OCI-LY3 (cell line): ENCODE data around the gene MRPL38.

Experiments
- H2AFZ ChIP-seq: fragments of 200-600, 300-600 bp; shearing (Covaris generic); 2 replicates; pipeline ENCODE4 v1.6.0; 2014; ENCODE audit warnings: antibody characterized with exemption, low read depth, low read length
- H3K27ac ChIP-seq: fragments of 200-600, 300-600 bp; sonication (generic); 2 replicates; pipeline ENCODE4 v1.5.1; 2014; ENCODE audit warnings: mild to moderate bottlenecking, low read length, moderate library complexity, mixed read lengths
- H3K27me3 ChIP-seq: fragments of 200-600, 300-600 bp; sonication (generic); 2 replicates; pipeline ENCODE4 v1.6.1; 2014; ENCODE audit warnings: low read depth, low read length, mixed read lengths
- H3K36me3 ChIP-seq: fragments of 200-600, 300-600 bp; sonication (generic); replicated peaks from 2 replicates; pipeline ENCODE3; 2014; ENCODE audit warnings: low read depth, low read length, mixed read lengths
- H3K4me1 ChIP-seq: fragments of 300-600, 200-600 bp; sonication (generic); 2 replicates; pipeline ENCODE4 v1.6.1; 2014; ENCODE audit warnings: low read length, mixed read lengths
- H3K4me2 ChIP-seq: fragments of 200-600, 300-600 bp; sonication (generic); 2 replicates; pipeline ENCODE4 v1.6.1; 2014; ENCODE audit warnings: low read length, mixed read lengths
- H3K4me3 ChIP-seq: fragments of 300-600, 200-600 bp; sonication (generic); 2 replicates; pipeline ENCODE4 v1.5.1; 2014; ENCODE audit warnings: antibody characterized with exemption, mild to moderate bottlenecking, low read length, moderate library complexity
- H3K79me2 ChIP-seq: fragments of 300-600, 200-600 bp; shearing (Covaris generic); 2 replicates; pipeline ENCODE4 v1.6.1; 2014; ENCODE audit warnings: mild to moderate bottlenecking, low read length, mixed read lengths
- H3K9ac ChIP-seq: fragments of 300-600, 200-600 bp; shearing (Covaris generic); 2 replicates; pipeline ENCODE4 v1.6.0; 2014; ENCODE audit warnings: mild to moderate bottlenecking, low read length, moderate library complexity
- H3K9me3 ChIP-seq: fragments of 200-600, 300-600 bp; shearing (Covaris generic); 2 replicates; pipeline ENCODE4 v1.6.1; 2014; ENCODE audit warnings: low read length, mixed read lengths; ENCODE audit not compliant: insufficient read depth
- H4K20me1 ChIP-seq: fragments of 200-600, 300-600 bp; sonication (generic); 2 replicates; pipeline ENCODE4 v1.6.1; 2016; ENCODE audit warnings: low read length, mixed read lengths; ENCODE audit not compliant: insufficient read depth
- CTCF ChIP-seq: fragments of 200-600, 300-600 bp; sonication (generic); IDR thresholded peaks from 2 replicates; pipeline ENCODE4 v1.5.1; 2014; ENCODE audit warnings: antibody characterized with exemption, low read length, low read depth
- EZH2phosphoT487 ChIP-seq: fragments of 200-600 bp; shearing (Covaris generic); IDR thresholded peaks from 2 replicates; pipeline ENCODE4 v1.6.1; 2018; ENCODE audit warnings: antibody characterized with exemption, mixed run types, low read depth

The MRPL38 gene

GRCh38 chr17:75901727-75902126 is 3.0 kb downstream of the MRPL38 start:
- Histone ChIP-seq H3K79me2 (peaks cover 17% of the 10 kb centered on the region), H3K27ac (no peak overlapping the region), H3K4me2 (no peak overlapping the region), H3K4me1 (peaks cover 21% of the 10 kb centered on the region), H3K27me3 (no peaks in the 10 kb centered on the region), H3K9me3 (no peaks in the 10 kb centered on the region), H3K36me3 (peaks cover 9% of the 10 kb centered on the region), H3K9ac (no peak overlapping the region), H2AFZ (no peak overlapping the region), H4K20me1 (no peaks in the 10 kb centered on the region), H3K4me3 (no peak overlapping the region)
- TF ChIP-seq CTCF, result no peak
- TF ChIP-seq EZH2phosphoT487, result no peak

- TF ChIP-seq CTCF (no peak), EZH2phosphoT487 (no peak)
- Histone ChIP-seq H3K36me3 (peaks cover 9% of the 10 kb centered on the region), H3K9me3 (no peaks in the 10 kb centered on the region), H3K4me1 (peaks cover 15% of the 10 kb centered on the region), H4K20me1 (no peaks in the 10 kb centered on the region), H3K27ac (no peak overlapping the region), H3K9ac (no peak overlapping the region), H3K27me3 (no peaks in the 10 kb centered on the region), H3K79me2 (peaks cover 24% of the 10 kb centered on the region), H3K4me3 (no peak overlapping the region), H2AFZ (no peak overlapping the region), H3K4me2 (no peak overlapping the region)
Measured at GRCh38 chr17:75900691-75901533, 3.8 kb downstream of the MRPL38 start.

- H3K9me3 ChIP-seq, result no peaks in the 10 kb centered on the region
- H2AFZ ChIP-seq, result no peak overlapping the region
- H3K9ac ChIP-seq, result no peak overlapping the region
- H4K20me1 ChIP-seq, result no peaks in the 10 kb centered on the region
- H3K36me3 ChIP-seq, result peaks cover 9% of the 10 kb centered on the region
- H3K4me2 ChIP-seq, result no peak overlapping the region
- H3K4me3 ChIP-seq, result no peak overlapping the region
- no peaks in the 10 kb centered on the region for H3K27me3 ChIP-seq
- peaks cover 19% of the 10 kb centered on the region for H3K4me1 ChIP-seq
- TF ChIP-seq CTCF (no peak), EZH2phosphoT487 (no peak)
- no peak overlapping the region for H3K27ac ChIP-seq
- H3K79me2 ChIP-seq, result peaks cover 34% of the 10 kb centered on the region
Measured at GRCh38 chr17:75899767-75900468, 4.8 kb downstream of the MRPL38 start.

GRCh38 chr17:75899353-75899752 is 5.3 kb downstream of the MRPL38 start:
- no peak overlapping the region for H3K9ac ChIP-seq
- peaks cover 38% of the 10 kb centered on the region for H3K79me2 ChIP-seq
- H3K9me3 ChIP-seq, result no peaks in the 10 kb centered on the region
- no peak overlapping the region for H3K4me3 ChIP-seq
- no peaks in the 10 kb centered on the region for H4K20me1 ChIP-seq
- H3K4me2 ChIP-seq, result no peak overlapping the region
- H3K27me3 ChIP-seq, result no peaks in the 10 kb centered on the region
- H2AFZ ChIP-seq, result no peak overlapping the region
- TF ChIP-seq EZH2phosphoT487, result no peak
- TF ChIP-seq CTCF, result no peak
- peaks cover 22% of the 10 kb centered on the region for H3K4me1 ChIP-seq
- peaks cover 9% of the 10 kb centered on the region for H3K36me3 ChIP-seq
- H3K27ac ChIP-seq, result no peak overlapping the region
